ENCODE data around the gene SLC30A2.

DNA sequence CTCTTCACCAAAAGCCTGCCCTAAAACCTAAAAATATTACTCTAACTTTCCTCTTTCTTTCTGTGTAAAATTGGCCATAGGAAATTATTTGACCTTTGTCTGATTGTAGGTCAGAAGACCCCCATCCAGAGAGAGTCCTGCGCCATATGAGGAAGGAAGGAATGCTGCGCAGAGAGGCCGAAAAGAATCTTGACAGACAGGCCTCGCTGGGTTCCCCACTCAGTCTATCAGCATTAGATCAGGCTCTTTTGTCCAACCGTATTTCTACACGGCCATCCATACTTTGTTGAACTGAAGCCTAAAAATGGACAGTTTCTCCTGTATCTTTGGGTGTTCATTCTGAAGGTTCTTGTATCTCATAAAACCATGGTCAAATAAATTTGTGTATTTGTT is 4.3 kb upstream of the SLC30A2 start:
- TF ChIP-seq, protein P1, sequence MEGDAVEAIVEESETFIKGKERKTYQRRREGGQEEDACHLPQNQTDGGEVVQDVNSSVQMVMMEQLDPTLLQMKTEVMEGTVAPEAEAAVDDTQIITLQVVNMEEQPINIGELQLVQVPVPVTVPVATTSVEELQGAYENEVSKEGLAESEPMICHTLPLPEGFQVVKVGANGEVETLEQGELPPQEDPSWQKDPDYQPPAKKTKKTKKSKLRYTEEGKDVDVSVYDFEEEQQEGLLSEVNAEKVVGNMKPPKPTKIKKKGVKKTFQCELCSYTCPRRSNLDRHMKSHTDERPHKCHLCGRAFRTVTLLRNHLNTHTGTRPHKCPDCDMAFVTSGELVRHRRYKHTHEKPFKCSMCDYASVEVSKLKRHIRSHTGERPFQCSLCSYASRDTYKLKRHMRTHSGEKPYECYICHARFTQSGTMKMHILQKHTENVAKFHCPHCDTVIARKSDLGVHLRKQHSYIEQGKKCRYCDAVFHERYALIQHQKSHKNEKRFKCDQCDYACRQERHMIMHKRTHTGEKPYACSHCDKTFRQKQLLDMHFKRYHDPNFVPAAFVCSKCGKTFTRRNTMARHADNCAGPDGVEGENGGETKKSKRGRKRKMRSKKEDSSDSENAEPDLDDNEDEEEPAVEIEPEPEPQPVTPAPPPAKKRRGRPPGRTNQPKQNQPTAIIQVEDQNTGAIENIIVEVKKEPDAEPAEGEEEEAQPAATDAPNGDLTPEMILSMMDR (IDR thresholded peaks at IDR 0.05 in 2 of 3, conservative IDR thresholded peaks at IDR 0.05 in 1 of 3; ENCODE audit: insufficient read depth in 2 of 3, low read depth in 1 of 3, low read length in 3 of 3): no peak
- no peak for TF ChIP-seq ELF4 (CRISPR knock-in tag; IDR thresholded peaks at IDR 0.05)
- TF ChIP-seq, protein P2, sequence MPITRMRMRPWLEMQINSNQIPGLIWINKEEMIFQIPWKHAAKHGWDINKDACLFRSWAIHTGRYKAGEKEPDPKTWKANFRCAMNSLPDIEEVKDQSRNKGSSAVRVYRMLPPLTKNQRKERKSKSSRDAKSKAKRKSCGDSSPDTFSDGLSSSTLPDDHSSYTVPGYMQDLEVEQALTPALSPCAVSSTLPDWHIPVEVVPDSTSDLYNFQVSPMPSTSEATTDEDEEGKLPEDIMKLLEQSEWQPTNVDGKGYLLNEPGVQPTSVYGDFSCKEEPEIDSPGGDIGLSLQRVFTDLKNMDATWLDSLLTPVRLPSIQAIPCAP (CRISPR knock-in tag; IDR thresholded peaks at IDR 0.05; ENCODE audit: borderline replicate concordance): no peak
